H9 (cell line): ENCODE measurements around the gene GPR12. TPM values are rescaled to one million over a fixed set of nuclear protein-coding genes. Genes with fewer than 3 reads are reported as not detected.

Experiments used
- DNase-seq: peaks from one replicate; pipeline ENCODE4 v3.0.0-alpha.2; 2017
- H2AFZ ChIP-seq: one replicate; pipeline ENCODE4 v1.6.1; 2013; ENCODE audit warnings: mild to moderate bottlenecking, low read length, control low read depth, moderate library complexity
- H2AK5ac ChIP-seq: 2 replicates; pipeline ENCODE4 v1.6.1; 2013; ENCODE audit warnings: low read length, control low read depth, mixed read lengths; ENCODE audit not compliant: insufficient read length
- H2BK120ac ChIP-seq: one replicate; pipeline ENCODE4 v1.6.1; 2013; ENCODE audit warnings: low read depth, mild to moderate bottlenecking, low read length, control low read depth, inconsistent platforms; ENCODE audit not compliant: poor library complexity, severe bottlenecking
- H2BK12ac ChIP-seq: 2 replicates; pipeline ENCODE4 v1.6.1; 2013; ENCODE audit warnings: low read length, control low read depth, mixed read lengths, low read depth; ENCODE audit not compliant: insufficient read length
- H2BK15ac ChIP-seq: 2 replicates; pipeline ENCODE4 v1.6.1; 2013; ENCODE audit warnings: low read depth, low read length, control low read depth
- H2BK20ac ChIP-seq: one replicate; pipeline ENCODE4 v1.6.1; 2013; ENCODE audit warnings: low read depth, mild to moderate bottlenecking, low read length, control low read depth, inconsistent platforms; ENCODE audit not compliant: poor library complexity, severe bottlenecking
- H2BK5ac ChIP-seq: 2 replicates; pipeline ENCODE4 v1.6.1; 2013; ENCODE audit warnings: low read length, control low read depth, mixed read lengths; ENCODE audit not compliant: insufficient read length
- H3K14ac ChIP-seq: 2 replicates; pipeline ENCODE4 v1.6.1; 2013; ENCODE audit warnings: low read length, control low read depth; ENCODE audit not compliant: insufficient read depth
- H3K18ac ChIP-seq: 2 replicates; pipeline ENCODE4 v1.6.1; 2013; ENCODE audit warnings: low read depth, mild to moderate bottlenecking, mixed read lengths, low read length, control low read depth; ENCODE audit not compliant: insufficient read length
- H3K23ac ChIP-seq: 2 replicates; pipeline ENCODE4 v1.6.1; 2013; ENCODE audit warnings: low read length, control low read depth, mixed read lengths, low read depth; ENCODE audit not compliant: insufficient read length
- H3K23me2 ChIP-seq: 2 replicates; pipeline ENCODE4 v1.6.1; 2013; ENCODE audit warnings: low read depth, mild to moderate bottlenecking, mixed read lengths, low read length, control low read depth; ENCODE audit not compliant: insufficient read length, poor library complexity, severe bottlenecking
- H3K27ac ChIP-seq: 2 replicates; pipeline ENCODE4 v1.5.1; 2013; ENCODE audit warnings: low read length, control low read depth, mixed read lengths, low read depth; ENCODE audit not compliant: insufficient read length
- H3K27me3 ChIP-seq: 2 replicates; pipeline ENCODE4 v1.6.1; 2013; ENCODE audit warnings: low read length, control low read depth, inconsistent platforms; ENCODE audit not compliant: insufficient read depth
- H3K4ac ChIP-seq: 2 replicates; pipeline ENCODE4 v1.6.1; 2013; ENCODE audit warnings: low read depth, mild to moderate bottlenecking, control low read depth, inconsistent platforms, low read length, moderate library complexity
- H3K4me1 ChIP-seq: 2 replicates; pipeline ENCODE4 v1.6.1; 2013; ENCODE audit warnings: low read length, control low read depth, inconsistent platforms; ENCODE audit not compliant: insufficient read depth
- H3K4me2 ChIP-seq: 2 replicates; pipeline ENCODE4 v1.6.1; 2013; ENCODE audit warnings: low read length, control low read depth, mixed read lengths; ENCODE audit not compliant: insufficient read length, insufficient read depth
- H3K56ac ChIP-seq: 2 replicates; pipeline ENCODE4 v1.6.1; 2013; ENCODE audit warnings: low read depth, mild to moderate bottlenecking, mixed read lengths, low read length, control low read depth; ENCODE audit not compliant: insufficient read length
- H3K79me1 ChIP-seq: 2 replicates; pipeline ENCODE4 v1.6.1; 2013; ENCODE audit warnings: low read depth, mild to moderate bottlenecking, moderate library complexity, low read length, control low read depth, inconsistent platforms; ENCODE audit not compliant: insufficient read depth, poor library complexity, severe bottlenecking
- H3K79me2 ChIP-seq: 2 replicates; pipeline ENCODE4 v1.6.1; 2013; ENCODE audit warnings: low read length, control low read depth, inconsistent platforms; ENCODE audit not compliant: insufficient read depth
- H3K9ac ChIP-seq: 2 replicates; pipeline ENCODE4 v1.6.1; 2013; ENCODE audit warnings: low read length, control low read depth, mixed read lengths; ENCODE audit not compliant: insufficient read length; ENCODE audit errors: extremely low read depth
- H3K9me3 ChIP-seq: one replicate; pipeline ENCODE4 v1.6.1; 2013; ENCODE audit warnings: low read depth, low read length, inconsistent platforms; ENCODE audit not compliant: control insufficient read depth
- H3T11ph ChIP-seq: one replicate; pipeline ENCODE4 v1.6.1; 2013; ENCODE audit warnings: mild to moderate bottlenecking, low read length, control low read depth, inconsistent platforms
- H4K20me1 ChIP-seq: one replicate; pipeline ENCODE4 v1.6.1; 2013; ENCODE audit not compliant: control insufficient read depth, insufficient read length, insufficient read depth
- H4K5ac ChIP-seq: 2 replicates; pipeline ENCODE4 v1.6.1; 2013; ENCODE audit warnings: low read depth, mild to moderate bottlenecking, mixed read lengths, low read length, control low read depth; ENCODE audit not compliant: insufficient read length
- H4K8ac ChIP-seq: replicated peaks from 2 replicates; pipeline ENCODE4 v1.6.1; 2013; ENCODE audit warnings: low read length, control low read depth, mixed read lengths, low read depth; ENCODE audit not compliant: insufficient read length
- H4K91ac ChIP-seq: 2 replicates; pipeline ENCODE4 v1.6.1; 2013; ENCODE audit warnings: low read depth, mild to moderate bottlenecking, moderate library complexity, mixed read lengths, low read length, control low read depth; ENCODE audit not compliant: insufficient read length
- H3K27ac Mint-ChIP-seq, 3 experiments: 2 replicates in 2 of 3; 3 replicates in 1 of 3; pipeline ENCODE4 v1.8.0; 2020 to 2021; ENCODE audit warnings: mixed read lengths in 3 of 3, mild to moderate bottlenecking in 1 of 3, moderate library complexity in 1 of 3
- H3K27me3 Mint-ChIP-seq: 2 replicates; pipeline ENCODE4 v1.8.0; 2021; ENCODE audit warnings: low read depth, mild to moderate bottlenecking, moderate library complexity, mixed read lengths
- H3K36me3 Mint-ChIP-seq, 3 experiments: 2 replicates in 2 of 3; 3 replicates in 1 of 3; pipeline ENCODE4 v1.8.0; 2020 to 2021; ENCODE audit warnings: low read depth in 3 of 3, mixed read lengths in 3 of 3; ENCODE audit not compliant: insufficient read depth in 1 of 3
- H3K4me1 Mint-ChIP-seq, 2 experiments: 2 replicates each; pipeline ENCODE4 v1.8.0; 2020; ENCODE audit warnings: mixed read lengths in 2 of 2
- H3K4me3 Mint-ChIP-seq, 2 experiments: 2 replicates in 1 of 2; 3 replicates in 1 of 2; pipeline ENCODE4 v1.8.0; 2020 to 2021; ENCODE audit warnings: mild to moderate bottlenecking in 2 of 2, mixed read lengths in 2 of 2, moderate library complexity in 1 of 2
- H3K9me3 Mint-ChIP-seq, 2 experiments: 2 replicates in 1 of 2; 3 replicates in 1 of 2; pipeline ENCODE4 v1.8.0; 2020; ENCODE audit warnings: mild to moderate bottlenecking in 2 of 2, mixed read lengths in 2 of 2, moderate library complexity in 1 of 2
- CTCF ChIP-seq: fragments of 200-600 bp; sonication (generic); conservative IDR thresholded peaks from 3 replicates; pipeline ENCODE4 v1.8.0; 2021; ENCODE audit warnings: antibody characterized with exemption, mild to moderate bottlenecking
- WGBS: extraction: QIAGEN DNeasy Blood & Tissue Kit; methylation state at CpG from one replicate; pipeline ENCODE4 v1.1.7; 2013; ENCODE audit warnings: missing lambda C conversion rate, low lambda C conversion rate, mixed read lengths; ENCODE audit not compliant: insufficient read length; ENCODE audit errors: extremely low coverage; 5-methylcytosine and 5-hydroxymethylcytosine counted together
- total RNA-seq: library from RNA; stranded (reverse); gene quantifications from 2 replicates; pipeline ENCODE4 v1.2.1, GENCODE V29; 2021

GPR12 gene
- total RNA-seq, 1 experiment from 2014 or later = not detected

GRCh38 chr13:26721251-26722121, 39.1 kb downstream of the GPR12 start:
- H2BK15ac ChIP-seq = no peak overlapping the region
- no peaks in the 10 kb centered on the region for H3K79me1 ChIP-seq
- no peaks in the 10 kb centered on the region for H3K79me2 ChIP-seq
- H3K4ac ChIP-seq = no peak overlapping the region
- no peak for DNase-seq
- H3K27ac ChIP-seq = no peak overlapping the region
- H3T11ph ChIP-seq = no peak overlapping the region
- no peak overlapping the region for H2BK12ac ChIP-seq
- Mint-ChIP-seq H3K36me3 (peaks cover 3 to 8% (median 3%) of the 10 kb centered on the region in 3 experiments; a peak in 3 of 7 replicates), H3K27me3 (no peaks in the 10 kb centered on the region), H3K9me3 (peaks cover 10 to 11% of the 10 kb centered on the region in 2 experiments; a peak in 4 of 5 replicates), H3K27ac (no peak overlapping the region), H3K4me1 (peaks cover 3 to 6% of the 10 kb centered on the region in 2 experiments; a peak in 1 of 4 replicates), H3K4me3 (no peak overlapping the region)
- no peak overlapping the region for H3K23ac ChIP-seq
- H2BK5ac ChIP-seq = no peak overlapping the region
- H3K18ac ChIP-seq = no peak overlapping the region
- H3K4me1 ChIP-seq = no peaks in the 10 kb centered on the region
- H2BK120ac ChIP-seq = no peak overlapping the region
- peaks cover 4% of the 10 kb centered on the region for H3K9me3 ChIP-seq
- H2AK5ac ChIP-seq = no peak overlapping the region
- no peak overlapping the region for H4K8ac ChIP-seq
- H4K91ac ChIP-seq = no peak overlapping the region
- WGBS = no CpG with 5 or more reads among the region's 26 CpGs
- no peak overlapping the region for H3K56ac ChIP-seq
- TF ChIP-seq CTCF = no peak
- no peak overlapping the region for H3K9ac ChIP-seq
- no peaks in the 10 kb centered on the region for H4K20me1 ChIP-seq
- H2AFZ ChIP-seq = no peak overlapping the region
- H3K4me2 ChIP-seq = no peak overlapping the region
- H3K27me3 ChIP-seq = no peaks in the 10 kb centered on the region
- H4K5ac ChIP-seq = no peak overlapping the region
- no peak overlapping the region for H3K14ac ChIP-seq
- H3K23me2 ChIP-seq = no peaks in the 10 kb centered on the region
- H2BK20ac ChIP-seq = no peak overlapping the region
